Measurements from ENCODE around the gene ACBD6.

Gene ACBD6

DNA sequence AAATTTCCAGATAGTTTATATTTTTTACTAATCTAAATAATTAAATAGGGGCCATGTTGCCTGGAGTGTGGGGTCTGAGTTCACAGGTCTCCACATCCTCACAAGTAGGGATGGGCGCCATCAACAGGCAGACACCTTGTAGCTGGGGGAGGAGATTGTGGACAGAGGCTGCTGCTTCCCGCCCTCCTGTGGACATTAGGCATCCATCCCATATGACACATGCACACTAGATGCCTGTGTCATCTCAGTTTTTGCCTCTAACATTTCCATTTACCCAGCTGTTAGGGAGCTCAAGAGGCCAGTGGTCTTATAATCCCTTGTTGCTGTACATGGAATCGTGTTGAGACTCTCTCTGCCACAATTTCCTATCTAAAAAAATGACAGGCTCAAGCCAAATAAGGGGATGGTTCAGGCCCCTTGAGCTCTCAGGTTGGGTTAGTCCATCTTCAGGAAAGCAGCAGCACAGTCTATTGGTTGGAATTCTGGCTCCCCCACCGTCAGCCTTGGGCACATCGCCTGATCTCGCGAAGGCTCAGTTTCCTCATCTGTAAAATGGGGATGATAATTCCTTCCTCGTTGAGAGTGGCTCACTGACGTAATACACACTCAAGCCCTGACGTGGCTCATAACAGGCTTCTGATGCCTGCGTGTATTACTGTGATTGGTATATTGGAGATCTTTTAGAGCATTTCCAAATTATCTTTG lies 258.7 kb downstream of the ACBD6 start:
- peaks cover 45% of the 10 kb centered on the region for H3K27me3 ChIP-seq
- no peaks in the 10 kb centered on the region for H3K9me3 ChIP-seq
- H3K9ac ChIP-seq: no peak overlapping the region
- H3K4me1 ChIP-seq: peaks cover 7% of the 10 kb centered on the region; the same call in 1 of the 2 replicates
- H3K27ac ChIP-seq: no peak overlapping the region
- H3K4me3 ChIP-seq: no peak overlapping the region
- H3K4me2 ChIP-seq: no peak overlapping the region
- TF ChIP-seq Cebpa-rat (IDR thresholded peaks at IDR 0.05): no peak
- H4K20me1 ChIP-seq: peaks cover 24% of the 10 kb centered on the region
- H3K36me3 ChIP-seq: no peaks in the 10 kb centered on the region

DNA sequence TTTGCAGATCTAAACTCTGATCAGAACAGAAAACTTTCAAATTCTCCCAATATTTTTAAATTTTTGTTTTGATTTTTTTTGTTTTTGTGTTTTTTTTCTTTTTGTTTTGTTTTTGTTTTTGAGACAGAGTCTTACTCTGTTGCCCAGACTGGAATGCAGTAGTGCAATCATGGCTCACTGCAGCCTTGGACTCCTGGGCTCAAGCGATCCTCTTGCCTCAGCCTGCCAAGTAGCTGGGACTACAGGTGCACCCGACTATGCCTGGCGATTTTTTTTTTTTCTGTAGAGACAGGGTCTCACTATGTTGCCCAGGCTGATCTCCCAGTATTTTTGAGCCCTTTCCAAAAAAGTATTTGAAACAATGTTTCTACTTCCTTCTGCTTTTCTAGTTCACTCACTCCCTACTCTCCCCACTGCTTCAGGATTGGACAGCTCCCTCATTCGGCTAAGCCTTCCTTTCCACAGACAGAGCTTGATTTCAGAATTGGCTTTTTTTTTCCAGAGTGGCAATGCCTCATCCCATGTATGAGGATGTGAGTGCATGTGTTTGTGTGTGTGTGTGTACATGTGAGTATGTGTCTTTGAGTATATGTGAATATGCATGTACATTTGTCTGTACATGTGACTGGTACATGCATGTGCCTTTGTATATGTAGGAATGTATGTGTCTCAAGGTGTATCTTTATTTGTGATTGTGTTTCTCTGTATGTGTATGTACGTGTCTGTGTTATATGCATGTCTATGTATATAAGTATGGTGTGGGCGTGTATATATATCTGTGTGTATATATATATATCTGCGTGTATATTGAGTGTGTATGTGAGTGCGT lies 260.4 kb downstream of the ACBD6 start:
- H3K9ac ChIP-seq: no peak overlapping the region
- H4K20me1 ChIP-seq: peaks cover 39% of the 10 kb centered on the region
- H3K27me3 ChIP-seq: peaks cover 62% of the 10 kb centered on the region
- H3K9me3 ChIP-seq: no peaks in the 10 kb centered on the region
- no peak overlapping the region for H3K4me2 ChIP-seq
- no peak for TF ChIP-seq Cebpa-rat (IDR thresholded peaks at IDR 0.05)
- H3K4me3 ChIP-seq: no peak overlapping the region
- no peak overlapping the region for H3K27ac ChIP-seq
- H3K4me1 ChIP-seq: peaks cover 7% of the 10 kb centered on the region; the same call in 1 of the 2 replicates
- no peaks in the 10 kb centered on the region for H3K36me3 ChIP-seq

DNA sequence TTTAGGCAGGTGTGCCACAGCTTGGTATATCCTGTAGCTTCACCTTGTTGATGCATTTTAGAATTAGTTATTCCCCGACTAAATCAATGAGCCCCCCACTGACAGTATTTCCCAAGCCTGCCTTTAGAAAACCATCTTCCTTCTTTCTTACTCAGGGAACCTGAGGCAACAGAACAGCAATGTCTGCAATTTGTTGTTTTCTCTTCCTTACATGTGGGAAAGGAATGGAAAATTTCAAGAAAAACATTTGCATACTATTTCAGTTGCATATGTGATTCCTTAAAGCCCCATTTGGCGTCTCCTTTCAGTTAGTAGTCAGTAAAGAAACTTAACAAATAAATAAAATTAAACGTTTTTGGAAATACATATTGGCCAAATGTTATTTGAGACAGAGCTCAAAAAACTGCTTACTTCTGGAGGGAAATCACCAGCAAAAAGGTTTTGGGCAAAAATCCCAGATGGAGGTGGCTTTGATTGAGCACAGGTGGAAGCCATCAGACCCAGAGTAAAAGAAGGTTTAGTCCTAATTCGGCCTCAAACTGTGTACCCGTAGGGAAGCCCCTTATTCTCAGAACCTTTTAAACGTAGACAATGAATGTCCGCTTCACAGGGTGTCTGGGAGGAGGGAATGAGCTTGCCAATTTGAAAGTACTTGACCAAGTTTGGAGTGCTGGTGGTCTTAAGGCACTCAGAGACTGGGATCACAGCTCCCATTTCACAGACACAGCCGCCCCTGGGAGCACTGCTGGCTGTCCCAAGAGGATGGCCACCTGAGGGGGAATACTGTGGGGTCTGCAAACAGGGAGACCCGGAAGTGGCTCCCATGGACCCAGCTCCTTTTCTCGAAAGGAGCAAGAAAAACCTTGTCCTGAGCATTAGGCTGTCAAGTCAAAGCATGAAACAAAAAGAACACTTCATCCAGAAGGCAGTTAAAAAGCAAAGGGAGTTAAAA lies 263.0 kb downstream of the ACBD6 start:
- Histone ChIP-seq H3K9ac (no peak overlapping the region), H3K27me3 (peaks cover 87% of the 10 kb centered on the region), H3K9me3 (peaks cover 19% of the 10 kb centered on the region), H3K4me1 (no peaks in the 10 kb centered on the region), H3K4me3 (no peak overlapping the region), H3K36me3 (no peaks in the 10 kb centered on the region), H4K20me1 (peaks cover 64% of the 10 kb centered on the region), H3K27ac (no peak overlapping the region), H3K4me2 (no peak overlapping the region)
- TF ChIP-seq Cebpa-rat (IDR thresholded peaks at IDR 0.05): no peak

DNA sequence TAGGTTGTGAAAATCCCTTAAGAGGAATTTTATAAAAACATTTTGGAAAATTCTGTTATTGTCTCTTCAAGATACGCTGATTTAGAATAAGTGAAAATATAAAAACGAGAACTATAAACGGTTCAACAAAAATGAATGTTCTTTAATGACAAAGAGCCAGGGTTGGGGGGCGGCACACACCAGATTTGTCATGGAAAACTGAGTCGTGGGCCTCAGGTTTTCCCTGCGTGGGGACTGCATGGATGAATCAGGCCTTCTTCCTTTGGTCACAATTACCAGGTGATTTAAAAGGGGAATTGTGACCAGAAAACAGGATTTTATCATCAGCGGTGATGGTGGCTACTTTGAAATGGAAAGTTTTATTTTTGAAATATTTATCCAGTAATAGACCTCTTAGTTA lies 263.7 kb downstream of the ACBD6 start:
- Histone ChIP-seq H3K27me3 (peaks cover 95% of the 10 kb centered on the region), H3K4me3 (no peak overlapping the region), H3K27ac (no peak overlapping the region), H3K9ac (no peak overlapping the region), H4K20me1 (peaks cover 68% of the 10 kb centered on the region), H3K4me2 (no peak overlapping the region), H3K36me3 (no peaks in the 10 kb centered on the region), H3K9me3 (peaks cover 26% of the 10 kb centered on the region), H3K4me1 (no peaks in the 10 kb centered on the region)
- TF ChIP-seq Cebpa-rat (IDR thresholded peaks at IDR 0.05): no peak
